Posterior cingulate gyrus (tissue), 11 donors: ENCODE results near the gene PEX12.
"Not testable (repeated sequence)": the region's sequence is repeated elsewhere in the genome, so short reads cannot be mapped to it uniquely, and the experiment has no call there.

ENCODE experiments used
- DNase-seq, 10 donors: peaks; one replicate each; pipeline versions ENCODE4 v3.0.0 to v3.0.0-alpha.2; 2020 to 2021; ENCODE audit warnings: mixed read lengths in 3 of 10
- intact Hi-C: fragments of 100-400 bp; cut with DNase I; formaldehyde crosslinking; loops from one replicate; pipeline ENCODE4 v1.15.1; 2023

Gene PEX12

GRCh38 chr17:35541434-35541833, 36.9 kb downstream of the PEX12 start:
- DNase-seq, result no peak
- intact Hi-C loops, result no loop called here

- intact Hi-C loops, result no loop called here
- DNase-seq, result peak in 1 of 10 donors; percentile 28
These were observed 37.6 kb downstream of the PEX12 start for GRCh38 chr17:35540589-35541404.

- intact Hi-C loops, result loop anchor here (1.0 to 5.0 kb wide), 2 partner anchors 227 to 367 kb away; no protein-coding TSS in a partner anchor
These were observed 38.7 kb downstream of the PEX12 start for GRCh38 chr17:35539659-35540026.

GRCh38 chr17:35537601-35538141, 40.7 kb downstream of the PEX12 start, which contains the start of gene SLFN12L:
TSS of gene SLFN12L (minus strand) at chr17:35537678. CDS start at chr17:35522364, 15,314 bp downstream.
- no peak for DNase-seq
- intact Hi-C loops, result loop anchor here (5.0 kb wide), 1 partner anchor 365 kb away; no protein-coding TSS in a partner anchor

More at GRCh38 chr17:35539659-35540026, 38.7 kb downstream of the PEX12 start:
- DNase-seq, result no peak

DNA sequence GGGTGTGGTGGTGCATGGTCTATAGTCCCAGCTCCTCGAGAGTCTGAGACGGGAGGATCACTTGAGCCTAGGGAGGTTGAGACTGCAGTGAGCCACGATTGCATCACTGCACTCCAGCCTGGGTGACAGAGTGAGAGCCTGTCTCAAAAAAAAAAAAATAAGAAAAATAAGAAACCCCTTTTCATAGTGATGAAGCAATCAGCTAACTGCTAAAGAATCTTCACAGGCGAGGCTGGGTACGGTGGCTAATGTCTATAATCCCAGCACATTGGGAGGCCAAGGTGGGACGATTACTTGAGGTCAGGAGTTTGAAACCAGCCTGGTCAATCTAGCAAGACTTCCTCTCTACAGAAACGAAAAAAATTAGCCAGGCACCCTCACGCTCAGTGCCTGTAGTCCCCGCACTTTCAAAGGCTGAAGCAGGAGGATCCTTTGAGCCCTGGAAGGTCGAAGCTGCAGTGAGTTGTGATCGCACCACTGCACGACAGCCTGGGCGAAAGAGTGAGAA, 41.7 kb downstream of the PEX12 start:
- intact Hi-C loops, result loop anchor here (5.0 kb wide), 1 partner anchor 364 kb away; no protein-coding TSS in a partner anchor
- DNase-seq, result no peak

GRCh38 chr17:35535406-35535805, 43.0 kb downstream of the PEX12 start:
- not testable (repeated sequence) for DNase-seq
- intact Hi-C loops, result loop anchor here (5.0 kb wide), 1 partner anchor 363 kb away; no protein-coding TSS in a partner anchor

- DNase-seq, result no peak
- intact Hi-C loops, result loop anchor here (5.0 kb wide), 1 partner anchor 362 kb away; no protein-coding TSS in a partner anchor
These were observed 43.7 kb downstream of the PEX12 start for GRCh38 chr17:35534576-35535093.

DNA sequence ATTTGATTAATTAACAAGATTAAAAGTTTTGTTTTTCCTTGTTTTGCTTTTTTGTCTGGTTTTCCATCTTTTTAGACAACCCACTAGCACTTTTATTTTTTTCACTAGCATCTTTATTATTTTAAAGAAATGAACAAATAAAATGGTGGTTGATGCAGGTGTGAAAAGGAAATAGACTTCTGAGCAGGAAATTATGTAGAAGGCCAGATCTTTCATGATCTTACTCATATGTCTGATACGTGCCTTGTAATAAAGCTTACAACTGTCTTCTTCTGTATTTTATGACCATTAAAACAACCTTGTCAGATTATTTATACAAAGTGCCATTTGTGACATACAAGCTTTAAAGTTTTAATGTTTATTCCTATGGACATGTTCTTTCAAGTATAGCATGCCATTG, 47.2 kb downstream of the PEX12 start:
- intact Hi-C loops, result no loop called here

GRCh38 chr17:35529866-35530265, 48.5 kb downstream of the PEX12 start:
- intact Hi-C loops, result no loop called here
- DNase-seq, result no peak

More for the DNA sequence above, 47.2 kb downstream of the PEX12 start:
- no peak for DNase-seq

GRCh38 chr17:35529326-35529725, 49.0 kb downstream of the PEX12 start:
- intact Hi-C loops, DNase-seq: not testable (repeated sequence)
